Activated CD4-positive, alpha-beta T cell treated with anti-CD3 and anti-CD28 coated beads for 36 hours (primary cell): ENCODE measurements around the gene MIX23. TPM values are rescaled to one million over a fixed set of nuclear protein-coding genes. Genes with fewer than 3 reads are reported as not detected.

Experiments
- ATAC-seq: fragments of 200-7000 bp; cut with Tn5 transposase; one replicate; pipeline ENCODE4 v1.10.0; 2021; ENCODE audit warnings: mild to moderate bottlenecking, moderate library complexity
- CTCF ChIA-PET: fragments of 350-600 bp; sonication (Branson Sonifier 250); formaldehyde crosslinking; loops from one replicate; lab custom pipeline; 2021; ENCODE audit warnings: antibody characterized with exemption; lab: Charles Lee
- POLR2A ChIA-PET: fragments of 350-600 bp; sonication (Branson Sonifier 250); formaldehyde crosslinking; loops from one replicate; lab custom pipeline; 2021; ENCODE audit warnings: antibody characterized with exemption, inconsistent platforms; lab: Charles Lee
- DNase-seq: peaks from one replicate; pipeline ENCODE4 v3.0.0-alpha.2; 2020
- H3K27ac Mint-ChIP-seq: one replicate; pipeline ENCODE4 v1.8.0; 2021; ENCODE audit warnings: mixed read lengths
- H3K27me3 Mint-ChIP-seq: one replicate; pipeline ENCODE4 v1.8.0; 2021; ENCODE audit warnings: mixed read lengths
- H3K36me3 Mint-ChIP-seq: one replicate; pipeline ENCODE4 v1.8.0; 2021; ENCODE audit warnings: low read depth, mixed read lengths
- H3K4me1 Mint-ChIP-seq: one replicate; pipeline ENCODE4 v1.8.0; 2021; ENCODE audit warnings: mixed read lengths
- H3K4me3 Mint-ChIP-seq: one replicate; pipeline ENCODE4 v1.8.0; 2021; ENCODE audit warnings: mild to moderate bottlenecking, moderate library complexity, mixed read lengths
- H3K9me3 Mint-ChIP-seq: one replicate; pipeline ENCODE4 v1.8.0; 2021; ENCODE audit warnings: low read depth, mixed read lengths
- intact Hi-C, 2 experiments: fragments of 100-400 bp; cut with DNase I in 1 of 2; cut with micrococcal nuclease in 1 of 2; formaldehyde crosslinking; loops; one replicate each; pipeline versions ENCODE4 v1.14.2 to v1.15.1; 2022 to 2024; cut with DNase I, micrococcal nuclease
- total RNA-seq, 2 experiments: library from RNA; stranded (reverse); gene quantifications; one replicate each; pipeline ENCODE4 v1.2.3, GENCODE V29; 2021

Gene MIX23
- 100 to 1,000 TPM; 148 to 250 TPM for total RNA-seq

- H3K4me3 Mint-ChIP-seq, result peak within 1 kb of the TSS; percentile 92
- CTCF ChIA-PET, result interaction anchor here (0.6 to 3.8 kb wide), 10 partner anchors 8 to 837 kb away, joined by 3 to 29 read pairs (median 4); partner anchors contain the start of genes PARP14 and POLQ
- ATAC-seq, result peak; percentile 55
- POLR2A ChIA-PET, result interaction anchor here (0.5 to 2.9 kb wide), 4 partner anchors 15 to 501 kb away, joined by 3 to 19 read pairs (median 4); partner anchors contain the start of gene WDR5B
- H3K27ac Mint-ChIP-seq, result peak within 1 kb of the TSS; percentile 98
- peaks cover 36% of the 10 kb centered on the region for H3K36me3 Mint-ChIP-seq
- H3K27me3 Mint-ChIP-seq, result no peaks in the 10 kb centered on the region
- intact Hi-C loops, result loop anchor here (1.0 to 10.0 kb wide), 10 partner anchors 282 to 1640 kb away; partner anchors contain the start of genes SLC49A4 (in 2 of the 2), GOLGB1 (in 1 of the 2), GTF2E1 (in 1 of the 2) and HACD2 (in 1 of the 2)
- DNase-seq, result peak; percentile 93
- no peaks in the 10 kb centered on the region for H3K9me3 Mint-ChIP-seq
- peaks cover 69% of the 10 kb centered on the region for H3K4me1 Mint-ChIP-seq
These were observed at the start of gene MIX23 for GRCh38 chr3:122382888-122383666. MIX23 (minus strand) TSS chr3:122383231; CDS start chr3:122383224, 7 bp downstream.

GRCh38 chr3:122430371-122430770, 47.3 kb upstream of the MIX23 start:
- ATAC-seq (no peak), DNase-seq (no peak)
- H3K9me3 Mint-ChIP-seq, result peaks cover 2% of the 10 kb centered on the region
- ChIA-PET POLR2A (no interaction called here), CTCF (interaction anchor here (0.6 kb wide), 1 partner anchor 776 kb away, joined by 5 read pairs; no protein-coding TSS in a partner anchor)
- H3K36me3 Mint-ChIP-seq, result peaks cover 69% of the 10 kb centered on the region
- intact Hi-C loops, result no loop called here
- no peak overlapping the region for H3K4me3 Mint-ChIP-seq
- H3K27me3 Mint-ChIP-seq, result no peaks in the 10 kb centered on the region
- H3K4me1 Mint-ChIP-seq, result peaks cover 18% of the 10 kb centered on the region
- H3K27ac Mint-ChIP-seq, result no peak overlapping the region

GRCh38 chr3:122427857-122428471, 44.9 kb upstream of the MIX23 start:
- H3K9me3 Mint-ChIP-seq, result peaks cover 2% of the 10 kb centered on the region
- peaks cover 18% of the 10 kb centered on the region for H3K4me1 Mint-ChIP-seq
- POLR2A ChIA-PET, result interaction anchor here (0.9 kb wide), 1 partner anchor 241 kb away, joined by 3 read pairs; no protein-coding TSS in a partner anchor
- intact Hi-C loops, result loop anchor here (1.0 to 5.0 kb wide), 5 partner anchors 12 to 182 kb away; partner anchors contain the start of gene WDR5B (in 1 of the 2)
- no peak overlapping the region for H3K4me3 Mint-ChIP-seq
- H3K27me3 Mint-ChIP-seq, result no peaks in the 10 kb centered on the region
- peaks cover 71% of the 10 kb centered on the region for H3K36me3 Mint-ChIP-seq
- CTCF ChIA-PET, result interaction anchor here (0.6 to 1.0 kb wide), 2 partner anchors 30 to 212 kb away, joined by 3 read pairs; no protein-coding TSS in a partner anchor
- no peak for DNase-seq
- ATAC-seq, result peak; percentile 93
- peak overlapping the region; percentile 70 for H3K27ac Mint-ChIP-seq

GRCh38 chr3:122421836-122422235, 38.8 kb upstream of the MIX23 start:
- H3K4me3 Mint-ChIP-seq, result no peak overlapping the region
- no peak for ATAC-seq
- peaks cover 44% of the 10 kb centered on the region for H3K36me3 Mint-ChIP-seq
- POLR2A ChIA-PET, result no interaction called here
- CTCF ChIA-PET, result no interaction called here
- DNase-seq, result no peak
- H3K27me3 Mint-ChIP-seq, result no peaks in the 10 kb centered on the region
- intact Hi-C loops, result no loop called here
- no peaks in the 10 kb centered on the region for H3K9me3 Mint-ChIP-seq
- peaks cover 10% of the 10 kb centered on the region for H3K4me1 Mint-ChIP-seq
- no peak overlapping the region for H3K27ac Mint-ChIP-seq

- H3K4me3 Mint-ChIP-seq, result no peak overlapping the region
- intact Hi-C loops, result no loop called here
- peaks cover 15% of the 10 kb centered on the region for H3K4me1 Mint-ChIP-seq
- ChIA-PET POLR2A (no interaction called here), CTCF (interaction anchor here (1.2 kb wide), 1 partner anchor 12 kb away, joined by 4 read pairs; no protein-coding TSS in a partner anchor)
- H3K27me3 Mint-ChIP-seq, result no peaks in the 10 kb centered on the region
- no peak for ATAC-seq
- H3K9me3 Mint-ChIP-seq, result no peaks in the 10 kb centered on the region
- H3K36me3 Mint-ChIP-seq, result peaks cover 37% of the 10 kb centered on the region
- H3K27ac Mint-ChIP-seq, result no peak overlapping the region
- DNase-seq, result no peak
These were observed 38.1 kb upstream of the MIX23 start for GRCh38 chr3:122421101-122421500.

GRCh38 chr3:122416966-122417365, 33.9 kb upstream of the MIX23 start:
- ChIA-PET CTCF (interaction anchor here (0.6 to 3.6 kb wide), 4 partner anchors 24 to 340 kb away, joined by 3 to 22 read pairs (median 4); no protein-coding TSS in a partner anchor), POLR2A (interaction anchor here (0.7 to 1.6 kb wide), 4 partner anchors 33 to 98 kb away, joined by 4 to 19 read pairs (median 5); partner anchors contain the start of genes FAM162A and KPNA1)
- intact Hi-C loops, result loop anchor here (1.0 to 10.0 kb wide), 8 partner anchors 11 to 378 kb away; partner anchors contain the start of genes FAM162A (in 2 of the 2), HSPBAP1 (in 2 of the 2), KPNA1 (in 2 of the 2) and PARP14 (in 2 of the 2)
- H3K36me3 Mint-ChIP-seq, result peaks cover 43% of the 10 kb centered on the region
- ATAC-seq, result no peak
- H3K4me1 Mint-ChIP-seq, result peaks cover 44% of the 10 kb centered on the region
- peak overlapping the region; percentile 96 for H3K27ac Mint-ChIP-seq
- no peak for DNase-seq
- no peaks in the 10 kb centered on the region for H3K27me3 Mint-ChIP-seq
- H3K9me3 Mint-ChIP-seq, result no peaks in the 10 kb centered on the region
- H3K4me3 Mint-ChIP-seq, result peak overlapping the region; percentile 96

GRCh38 chr3:122415762-122416654, 33.0 kb upstream of the MIX23 start, which contains the start of gene WDR5B:
WDR5B (minus strand) TSS chr3:122416062; CDS start chr3:122415528, 534 bp downstream.
- Mint-ChIP-seq H3K4me3 (peak within 1 kb of the TSS; percentile 96), H3K9me3 (no peaks in the 10 kb centered on the region), H3K36me3 (peaks cover 42% of the 10 kb centered on the region), H3K4me1 (peaks cover 46% of the 10 kb centered on the region), H3K27ac (peak within 1 kb of the TSS; percentile 96), H3K27me3 (no peaks in the 10 kb centered on the region)
- intact Hi-C loops, result loop anchor here (1.0 to 10.0 kb wide), 8 partner anchors 12 to 379 kb away; partner anchors contain the start of genes FAM162A (in 2 of the 2), HSPBAP1 (in 2 of the 2), KPNA1 (in 2 of the 2) and PARP14 (in 2 of the 2)
- DNase-seq (peak; percentile 99), ATAC-seq (peak; percentile 91)
- CTCF ChIA-PET, result interaction anchor here (0.6 to 3.6 kb wide), 9 partner anchors 9 to 341 kb away, joined by 3 to 22 read pairs (median 4); partner anchors contain the start of genes DTX3L, FAM162A and PARP9
- POLR2A ChIA-PET, result interaction anchor here (0.6 to 1.6 kb wide), 10 partner anchors 8 to 680 kb away, joined by 3 to 19 read pairs (median 4); partner anchors contain the start of genes FAM162A and KPNA1

GRCh38 chr3:122415104-122415744, 32.2 kb upstream of the MIX23 start:
- POLR2A ChIA-PET, result interaction anchor here (0.5 to 1.3 kb wide), 4 partner anchors 7 to 103 kb away, joined by 3 read pairs; partner anchors contain the start of gene FAM162A
- H3K4me1 Mint-ChIP-seq, result peaks cover 51% of the 10 kb centered on the region
- ATAC-seq, result peak; percentile 61

GRCh38 chr3:122414391-122414790, 31.4 kb upstream of the MIX23 start:
- Mint-ChIP-seq H3K36me3 (peaks cover 49% of the 10 kb centered on the region), H3K4me3 (peak overlapping the region; percentile 96), H3K4me1 (peaks cover 54% of the 10 kb centered on the region), H3K27ac (peak overlapping the region; percentile 96), H3K27me3 (no peaks in the 10 kb centered on the region), H3K9me3 (no peaks in the 10 kb centered on the region)
- no peak for ATAC-seq
- ChIA-PET POLR2A (no interaction called here), CTCF (interaction anchor here (2.4 kb wide), 1 partner anchor 28 kb away, joined by 7 read pairs; no protein-coding TSS in a partner anchor)
- intact Hi-C loops, result loop anchor here in 1 of 2 experiments (10.0 kb wide), 1 partner anchor 380 kb away; the partner anchor contains the start of genes HSPBAP1 and SLC49A4
- no peak for DNase-seq

More at GRCh38 chr3:122415104-122415744, 32.2 kb upstream of the MIX23 start:
- Mint-ChIP-seq H3K27ac (peak overlapping the region; percentile 96), H3K36me3 (peaks cover 46% of the 10 kb centered on the region), H3K27me3 (no peaks in the 10 kb centered on the region), H3K4me3 (peak overlapping the region; percentile 96), H3K9me3 (no peaks in the 10 kb centered on the region)
- intact Hi-C loops, result loop anchor here in 1 of 2 experiments (5.0 to 10.0 kb wide), 2 partner anchors 97 to 380 kb away; partner anchors contain the start of genes HSPBAP1, KPNA1 and SLC49A4
- CTCF ChIA-PET, result interaction anchor here (1.3 to 3.6 kb wide), 7 partner anchors 8 to 264 kb away, joined by 3 to 22 read pairs (median 7); partner anchors contain the start of genes DTX3L and PARP9
- DNase-seq, result peak; percentile 72
